HL-60 (cell line): Measurements from ENCODE around the gene PPP5C.
A peak's percentile ranks its signal among the peaks of the same experiment; 100 is the strongest.

Experiments
- POLR2AphosphoS5 ChIP-seq: IDR thresholded peaks from 2 replicates; pipeline ENCODE4 v1.6.1; 2012; ENCODE audit warnings: low read depth
- TF ChIP-seq, protein P1 (sequence below): IDR thresholded peaks from one replicate; pipeline ENCODE4 v1.5.1; 2011; ENCODE audit warnings: low read length, control low read depth, inconsistent platforms; ENCODE audit not compliant: insufficient read depth

DNA sequence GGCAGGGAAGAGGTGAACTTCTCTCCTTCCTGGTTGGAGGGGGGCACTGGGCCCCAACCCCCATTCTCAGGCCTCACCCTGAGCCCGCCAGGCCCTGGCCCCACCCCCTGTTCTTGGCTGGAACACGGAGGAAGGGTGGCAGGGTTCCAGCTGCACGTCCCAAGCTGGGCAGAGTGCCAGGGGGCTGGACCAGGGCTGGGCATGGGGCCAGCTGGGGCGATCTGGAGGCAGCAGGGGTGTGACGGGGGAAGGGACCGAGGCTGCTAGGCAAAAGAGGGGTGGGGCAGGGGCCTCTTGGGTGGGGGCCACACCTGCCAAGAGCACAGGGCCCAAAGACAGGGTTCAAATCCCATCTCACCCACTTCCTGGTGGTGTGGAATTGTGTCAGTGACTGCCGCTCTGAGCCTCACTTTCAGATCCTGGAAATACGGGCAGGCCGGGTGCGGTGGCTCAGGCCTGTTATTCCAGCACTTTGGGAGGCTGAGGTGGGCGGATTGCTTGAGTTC is 47.8 kb upstream of the PPP5C start:
- TF ChIP-seq, protein P1, sequence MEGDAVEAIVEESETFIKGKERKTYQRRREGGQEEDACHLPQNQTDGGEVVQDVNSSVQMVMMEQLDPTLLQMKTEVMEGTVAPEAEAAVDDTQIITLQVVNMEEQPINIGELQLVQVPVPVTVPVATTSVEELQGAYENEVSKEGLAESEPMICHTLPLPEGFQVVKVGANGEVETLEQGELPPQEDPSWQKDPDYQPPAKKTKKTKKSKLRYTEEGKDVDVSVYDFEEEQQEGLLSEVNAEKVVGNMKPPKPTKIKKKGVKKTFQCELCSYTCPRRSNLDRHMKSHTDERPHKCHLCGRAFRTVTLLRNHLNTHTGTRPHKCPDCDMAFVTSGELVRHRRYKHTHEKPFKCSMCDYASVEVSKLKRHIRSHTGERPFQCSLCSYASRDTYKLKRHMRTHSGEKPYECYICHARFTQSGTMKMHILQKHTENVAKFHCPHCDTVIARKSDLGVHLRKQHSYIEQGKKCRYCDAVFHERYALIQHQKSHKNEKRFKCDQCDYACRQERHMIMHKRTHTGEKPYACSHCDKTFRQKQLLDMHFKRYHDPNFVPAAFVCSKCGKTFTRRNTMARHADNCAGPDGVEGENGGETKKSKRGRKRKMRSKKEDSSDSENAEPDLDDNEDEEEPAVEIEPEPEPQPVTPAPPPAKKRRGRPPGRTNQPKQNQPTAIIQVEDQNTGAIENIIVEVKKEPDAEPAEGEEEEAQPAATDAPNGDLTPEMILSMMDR: no peak
- peak; percentile 54; the same call in 1 of the 2 replicates for TF ChIP-seq POLR2AphosphoS5
